GM12878 (cell line): ENCODE results near the gene ZFYVE19. TPM values are rescaled to one million over a fixed set of nuclear protein-coding genes. Genes with fewer than 3 reads are reported as not detected.

ENCODE experiments used
- ATAC-seq: fragments of 200-7000 bp; cut with Tn5 transposase; 3 replicates; pipeline ENCODE4 v1.9.1; 2020; ENCODE audit warnings: mild to moderate bottlenecking, moderate library complexity
- BruUV-seq: library from RNA; stranded (reverse); fragments of 400-500 nt; replicated peaks from 2 replicates; lab custom pipeline; 2021; lab: Mats Ljungman, UMichigan
- CTCF ChIA-PET: fragments of 300-600 bp; sonication (Branson Sonifier 250); formaldehyde crosslinking; extraction: SDS; loops from one replicate; lab custom pipeline; 2021; ENCODE audit warnings: inconsistent platforms; lab: Yijun Ruan, JAX
- POLR2A ChIA-PET: fragments of 350-600 bp; formaldehyde crosslinking; extraction: SDS; loops from one replicate; lab custom pipeline; 2021; ENCODE audit warnings: inconsistent platforms; lab: Charles Lee
- RAD21 ChIA-PET: fragments of 300-600 bp; sonication (Branson Sonifier 250); formaldehyde crosslinking; loops from one replicate; lab custom pipeline; 2023; ENCODE audit warnings: antibody characterized with exemption; ENCODE audit not compliant: unreplicated experiment; lab: Charles Lee
- SMC1A ChIA-PET: fragments of 300-600 bp; sonication (Branson Sonifier 250); formaldehyde crosslinking; loops from one replicate; lab custom pipeline; 2023; ENCODE audit not compliant: unreplicated experiment, uncharacterized antibody; lab: Charles Lee
- DNase-seq: peaks from one replicate; pipeline ENCODE4 v3.0.0-alpha.2; 2011; ENCODE audit warnings: low read depth, low spot score
- FAIRE-seq: peaks from 3 replicates; lab custom pipeline; 2011; peaks lifted over from hg19 to GRCh38; lab: Jason Lieb, UNC
- H2AFZ ChIP-seq: 2 replicates; pipeline ENCODE4 v1.6.0; 2011; ENCODE audit warnings: low read depth, low read length, control low read depth; ENCODE audit not compliant: control insufficient read depth
- H3K27ac ChIP-seq: 2 replicates; pipeline ENCODE4 v1.5.1; 2011; ENCODE audit warnings: control low read depth; ENCODE audit not compliant: control insufficient read depth, insufficient read depth
- H3K27me3 ChIP-seq, 2 experiments: replicated peaks in 1 of 2; 2 replicates each; pipeline versions ENCODE4 v1.6.0 to v1.6.1; 2011; ENCODE audit warnings: low read length in 1 of 2; ENCODE audit not compliant: control insufficient read depth in 2 of 2, insufficient read depth in 2 of 2
- H3K36me3 ChIP-seq, 2 experiments: 2 replicates each; pipeline ENCODE4 v1.5.1; 2011; ENCODE audit warnings: low read length in 1 of 2; ENCODE audit not compliant: control insufficient read depth in 2 of 2, insufficient read depth in 2 of 2
- H3K4me1 ChIP-seq: 2 replicates; pipeline ENCODE4 v1.6.1; 2011; ENCODE audit warnings: mild to moderate bottlenecking, low read length, moderate library complexity, mixed read lengths; ENCODE audit not compliant: control insufficient read depth, insufficient read depth
- H3K4me2 ChIP-seq: 2 replicates; pipeline ENCODE4 v1.6.0; 2011; ENCODE audit warnings: control low read depth; ENCODE audit not compliant: control insufficient read depth, insufficient read depth
- H3K4me3 ChIP-seq: fragments of 200-600 bp; sonication (generic); 2 replicates; pipeline ENCODE4 v1.5.1; 2016
- H3K79me2 ChIP-seq: 2 replicates; pipeline ENCODE4 v1.6.0; 2011; ENCODE audit warnings: low read length; ENCODE audit not compliant: control insufficient read depth, insufficient read depth
- H3K9ac ChIP-seq: 2 replicates; pipeline ENCODE4 v1.8.0; 2011; ENCODE audit warnings: low read length, control low read depth, mixed read lengths; ENCODE audit not compliant: control insufficient read depth, insufficient read depth
- H3K9me3 ChIP-seq: replicated peaks from 3 replicates; pipeline ENCODE4 v1.5.1; 2011; ENCODE audit warnings: mild to moderate bottlenecking, low read length; ENCODE audit not compliant: control insufficient read depth, insufficient read depth
- H4K20me1 ChIP-seq: 2 replicates; pipeline ENCODE4 v1.6.0; 2011; ENCODE audit not compliant: control insufficient read depth, insufficient read depth
- BMI1 ChIP-seq: fragments of 450-650 bp; IDR thresholded peaks from 2 replicates; pipeline ENCODE4 v1.6.1; 2016; ENCODE audit warnings: mild to moderate bottlenecking, moderate library complexity, borderline replicate concordance
- CEBPB ChIP-seq, 2 experiments: fragments of 150-350 bp in 1 of 2; IDR thresholded peaks; 2 replicates each; pipeline ENCODE4 v1.6.1; 2012 to 2014; ENCODE audit warnings: low read depth in 2 of 2, low read length in 2 of 2, borderline replicate concordance in 1 of 2, inconsistent platforms in 1 of 2
- ETV6 ChIP-seq, 2 experiments: fragments of 450-650 bp in 1 of 2; IDR thresholded peaks in 1 of 2; conservative IDR thresholded peaks in 1 of 2; 2 replicates each; pipeline ENCODE4 v1.6.1; 2014; ENCODE audit warnings: antibody characterized with exemption in 1 of 2, borderline replicate concordance in 1 of 2, low read depth in 1 of 2, mild to moderate bottlenecking in 1 of 2, moderate library complexity in 1 of 2
- HCFC1 ChIP-seq: fragments of 150-350 bp; IDR thresholded peaks from 2 replicates; pipeline ENCODE4 v1.6.1; 2014; ENCODE audit warnings: low read length
- MTA3 ChIP-seq: IDR thresholded peaks from 2 replicates; pipeline ENCODE4 v1.6.1; 2012; ENCODE audit warnings: low read length, inconsistent platforms, borderline replicate concordance
- MXI1 ChIP-seq: fragments of 150-350 bp; IDR thresholded peaks from 2 replicates; pipeline ENCODE4 v1.6.1; 2011; ENCODE audit warnings: low read depth, mild to moderate bottlenecking, inconsistent platforms, low read length, improper control_type of control experiment
- NBN ChIP-seq: fragments of 450-650 bp; IDR thresholded peaks from 2 replicates; pipeline ENCODE4 v1.6.1; 2016
- PAX8 ChIP-seq: fragments of 450-650 bp; IDR thresholded peaks from 2 replicates; pipeline ENCODE4 v1.6.1; 2017; ENCODE audit warnings: mild to moderate bottlenecking, moderate library complexity
- PML ChIP-seq: IDR thresholded peaks from 2 replicates; pipeline ENCODE4 v1.6.1; 2012; ENCODE audit warnings: low read length, inconsistent platforms
- RBBP5 ChIP-seq: fragments of 200-600 bp; sonication (generic); conservative IDR thresholded peaks from 2 replicates; pipeline ENCODE4 v1.6.1; 2016
- SRF ChIP-seq, 2 experiments: IDR thresholded peaks; 2 replicates each; pipeline ENCODE4 v1.6.1; 2011; ENCODE audit warnings: low read depth in 2 of 2, low read length in 2 of 2, mild to moderate bottlenecking in 1 of 2, moderate library complexity in 1 of 2
- TCF3 ChIP-seq: IDR thresholded peaks from 2 replicates; pipeline ENCODE4 v1.6.1; 2012; ENCODE audit warnings: low read depth, mild to moderate bottlenecking, low read length, borderline replicate concordance; ENCODE audit not compliant: insufficient read depth
- WRNIP1 ChIP-seq: IDR thresholded peaks from 2 replicates; pipeline ENCODE4 v1.6.1; 2011; ENCODE audit warnings: low read depth, low read length, improper control_type of control experiment, borderline replicate concordance
- ZNF207 ChIP-seq: fragments of 450-650 bp; IDR thresholded peaks from 2 replicates; pipeline ENCODE4 v1.6.1; 2014; ENCODE audit warnings: antibody characterized with exemption, mild to moderate bottlenecking, borderline replicate concordance
- ZNF217 ChIP-seq: fragments of 450-650 bp; IDR thresholded peaks from 2 replicates; pipeline ENCODE4 v1.6.1; 2017; ENCODE audit warnings: antibody characterized with exemption, mild to moderate bottlenecking
- ZNF274 ChIP-seq: IDR thresholded peaks from one replicate; pipeline ENCODE4 v1.8.0; 2011; ENCODE audit not compliant: insufficient read length, insufficient read depth
- ZNF622 ChIP-seq: fragments of 450-650 bp; IDR thresholded peaks from 2 replicates; pipeline ENCODE4 v1.6.1; 2017; ENCODE audit warnings: mild to moderate bottlenecking, inconsistent platforms
- WGBS: methylation state at CpG from one replicate; pipeline ENCODE4 v1.1.6; 2016; ENCODE audit warnings: low lambda C conversion rate; ENCODE audit not compliant: insufficient replicate concordance, insufficient coverage; ENCODE audit errors: missing lambda C conversion rate; 5-methylcytosine and 5-hydroxymethylcytosine counted together
- in situ Hi-C: fragments of 300-500 bp; cut with MboI; formaldehyde crosslinking; loops from 9 replicates; pipeline ENCODE4 v1.14.3; 2018; ENCODE audit warnings: mixed read lengths
- intact Hi-C: fragments of 100-400 bp; cut with micrococcal nuclease; formaldehyde crosslinking; loops from one replicate; pipeline ENCODE4 v1.14.2; 2022; ENCODE audit not compliant: unreplicated experiment
- polyA plus RNA-seq, 11 experiments: library from polyadenylated mRNA; depleted of rRNA in 4 of 11; unstranded in 6 of 11; stranded (reverse) in 5 of 11; fragments of >200 nt; fragmentation: Nextera tagmentation in 4 of 11; fragmentation: Illumina TruSeq in 1 of 11; extraction: Ambion mirVana in 4 of 11; extraction: Trizol in 1 of 11; gene quantifications; 1 replicate in 1 of 11; 2 replicates in 10 of 11; pipeline versions ENCODE4 v1.2.1 to v1.2.3, GENCODE V29; 2011 to 2016; ENCODE audit warnings: inconsistent platforms in 2 of 11, missing spikeins in 2 of 11, low read depth in 1 of 11
- total RNA-seq, 4 experiments: library from RNA; depleted of rRNA in 3 of 4; stranded (reverse); fragments of >200 nt in 3 of 4; fragmentation: Illumina TruSeq in 1 of 4; extraction: Trizol in 1 of 4; gene quantifications; 2 replicates each; pipeline versions ENCODE4 v1.2.1 to v1.2.3, GENCODE V29; 2013 to 2021
- TF ChIP-seq, protein P1 (sequence below): IDR thresholded peaks from 2 replicates; pipeline ENCODE4 v1.6.1; 2012; ENCODE audit warnings: mild to moderate bottlenecking, low read depth, low read length
- TF ChIP-seq, protein P2 (sequence below): fragments of 450-650 bp; conservative IDR thresholded peaks from 2 replicates; pipeline ENCODE4 v1.6.1; 2017; ENCODE audit warnings: mild to moderate bottlenecking, moderate library complexity

Gene ZFYVE19
- total and polyA plus RNA-seq, 10 of the 15 experiments (the other 5 are each of a cell fraction or from before 2014, with no cell fraction given), result 1.7 to 36.3 (median 17.0) TPM

DNA sequence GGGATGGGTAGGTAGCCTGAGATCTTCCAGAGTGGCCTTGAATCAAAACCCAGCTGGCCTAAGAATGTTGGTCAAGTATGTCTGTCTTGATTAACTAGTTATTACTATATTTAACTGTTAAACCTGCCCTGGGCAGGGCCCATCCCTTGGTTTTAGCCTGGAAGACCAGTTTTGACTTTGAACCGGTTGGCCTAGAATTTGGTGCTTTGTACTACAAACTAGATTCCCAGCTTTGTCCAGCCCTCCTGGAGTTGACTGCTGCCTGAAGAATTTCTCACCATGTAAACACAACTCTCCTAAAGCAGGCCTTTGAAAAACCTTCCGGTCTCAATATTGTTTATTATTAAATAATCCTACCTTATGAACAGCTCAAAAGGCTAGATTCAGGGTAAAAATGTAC lies 21.1 kb upstream of the ZFYVE19 start:
- CTCF ChIA-PET, result interaction anchor here (0.9 to 6.6 kb wide), 16 partner anchors 16 to 400 kb away, joined by 3 to 45 read pairs (median 4); partner anchors contain the start of genes C15orf62 and VPS18
- RAD21 ChIA-PET, result interaction anchor here (1.0 to 2.9 kb wide), 7 partner anchors 10 to 108 kb away, joined by 3 to 12 read pairs (median 3); partner anchors contain the start of gene VPS18
- H4K20me1 ChIP-seq, result no peaks in the 10 kb centered on the region
- ATAC-seq, result no peak
- no peak overlapping the region for H2AFZ ChIP-seq
- no peak overlapping the region for H3K27ac ChIP-seq
- no peak overlapping the region for H3K4me3 ChIP-seq
- no peak overlapping the region for H3K9ac ChIP-seq
- peaks cover 9% of the 10 kb centered on the region for H3K4me1 ChIP-seq
- no peak for FAIRE-seq
- POLR2A ChIA-PET, result interaction anchor here (0.5 to 1.7 kb wide), 2 partner anchors 85 to 388 kb away, joined by 4 to 5 read pairs; no protein-coding TSS in a partner anchor
- no peak overlapping the region for H3K4me2 ChIP-seq
- intact Hi-C loops (no loop called here), in situ Hi-C loops (loop anchor here (5.0 kb wide), 1 partner anchor 269 kb away; no protein-coding TSS in a partner anchor)
- H3K79me2 ChIP-seq, result peaks cover 5% of the 10 kb centered on the region
- WGBS, result 94% methylated on average over 2 of the region's 2 CpGs
- H3K9me3 ChIP-seq, result no peaks in the 10 kb centered on the region
- H3K36me3 ChIP-seq, result peaks cover 0 to 7% of the 10 kb centered on the region in 2 experiments; a peak in 2 of 4 replicates
- no peak for DNase-seq
- no TSS peak for BruUV-seq
- SMC1A ChIA-PET, result interaction anchor here (0.7 to 4.0 kb wide), 11 partner anchors 15 to 263 kb away, joined by 3 to 27 read pairs (median 5); partner anchors contain the start of gene VPS18
- TF ChIP-seq, protein P1, sequence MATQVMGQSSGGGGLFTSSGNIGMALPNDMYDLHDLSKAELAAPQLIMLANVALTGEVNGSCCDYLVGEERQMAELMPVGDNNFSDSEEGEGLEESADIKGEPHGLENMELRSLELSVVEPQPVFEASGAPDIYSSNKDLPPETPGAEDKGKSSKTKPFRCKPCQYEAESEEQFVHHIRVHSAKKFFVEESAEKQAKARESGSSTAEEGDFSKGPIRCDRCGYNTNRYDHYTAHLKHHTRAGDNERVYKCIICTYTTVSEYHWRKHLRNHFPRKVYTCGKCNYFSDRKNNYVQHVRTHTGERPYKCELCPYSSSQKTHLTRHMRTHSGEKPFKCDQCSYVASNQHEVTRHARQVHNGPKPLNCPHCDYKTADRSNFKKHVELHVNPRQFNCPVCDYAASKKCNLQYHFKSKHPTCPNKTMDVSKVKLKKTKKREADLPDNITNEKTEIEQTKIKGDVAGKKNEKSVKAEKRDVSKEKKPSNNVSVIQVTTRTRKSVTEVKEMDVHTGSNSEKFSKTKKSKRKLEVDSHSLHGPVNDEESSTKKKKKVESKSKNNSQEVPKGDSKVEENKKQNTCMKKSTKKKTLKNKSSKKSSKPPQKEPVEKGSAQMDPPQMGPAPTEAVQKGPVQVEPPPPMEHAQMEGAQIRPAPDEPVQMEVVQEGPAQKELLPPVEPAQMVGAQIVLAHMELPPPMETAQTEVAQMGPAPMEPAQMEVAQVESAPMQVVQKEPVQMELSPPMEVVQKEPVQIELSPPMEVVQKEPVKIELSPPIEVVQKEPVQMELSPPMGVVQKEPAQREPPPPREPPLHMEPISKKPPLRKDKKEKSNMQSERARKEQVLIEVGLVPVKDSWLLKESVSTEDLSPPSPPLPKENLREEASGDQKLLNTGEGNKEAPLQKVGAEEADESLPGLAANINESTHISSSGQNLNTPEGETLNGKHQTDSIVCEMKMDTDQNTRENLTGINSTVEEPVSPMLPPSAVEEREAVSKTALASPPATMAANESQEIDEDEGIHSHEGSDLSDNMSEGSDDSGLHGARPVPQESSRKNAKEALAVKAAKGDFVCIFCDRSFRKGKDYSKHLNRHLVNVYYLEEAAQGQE, result no peak
- no peak for TF ChIP-seq ETV6 (conservative IDR thresholded peaks at IDR 0.05 in 1 of 2, IDR thresholded peaks at IDR 0.05 in 1 of 2; ENCODE audit: borderline replicate concordance in 1 of 2, low read depth in 1 of 2)
- TF ChIP-seq WRNIP1, result no peak
- no peak for TF ChIP-seq TCF3
- no peak for TF ChIP-seq PML
- TF ChIP-seq RBBP5, result no peak
- TF ChIP-seq MTA3, result no peak
- TF ChIP-seq, protein P2, sequence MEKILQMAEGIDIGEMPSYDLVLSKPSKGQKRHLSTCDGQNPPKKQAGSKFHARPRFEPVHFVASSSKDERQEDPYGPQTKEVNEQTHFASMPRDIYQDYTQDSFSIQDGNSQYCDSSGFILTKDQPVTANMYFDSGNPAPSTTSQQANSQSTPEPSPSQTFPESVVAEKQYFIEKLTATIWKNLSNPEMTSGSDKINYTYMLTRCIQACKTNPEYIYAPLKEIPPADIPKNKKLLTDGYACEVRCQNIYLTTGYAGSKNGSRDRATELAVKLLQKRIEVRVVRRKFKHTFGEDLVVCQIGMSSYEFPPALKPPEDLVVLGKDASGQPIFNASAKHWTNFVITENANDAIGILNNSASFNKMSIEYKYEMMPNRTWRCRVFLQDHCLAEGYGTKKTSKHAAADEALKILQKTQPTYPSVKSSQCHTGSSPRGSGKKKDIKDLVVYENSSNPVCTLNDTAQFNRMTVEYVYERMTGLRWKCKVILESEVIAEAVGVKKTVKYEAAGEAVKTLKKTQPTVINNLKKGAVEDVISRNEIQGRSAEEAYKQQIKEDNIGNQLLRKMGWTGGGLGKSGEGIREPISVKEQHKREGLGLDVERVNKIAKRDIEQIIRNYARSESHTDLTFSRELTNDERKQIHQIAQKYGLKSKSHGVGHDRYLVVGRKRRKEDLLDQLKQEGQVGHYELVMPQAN, result no peak
- no peak for TF ChIP-seq BMI1
- no peak for TF ChIP-seq ZNF622
- no peak for TF ChIP-seq ZNF274
- no peak for TF ChIP-seq SRF (IDR thresholded peaks at IDR 0.05; ENCODE audit: low read depth in 2 of 2, low read length in 2 of 2)
- TF ChIP-seq NBN, result no peak
- no peak for TF ChIP-seq ZNF217
- TF ChIP-seq PAX8, result no peak
- no peak for TF ChIP-seq ZNF207
- no peak for TF ChIP-seq CEBPB (IDR thresholded peaks at IDR 0.05; ENCODE audit: borderline replicate concordance in 1 of 2, low read depth in 2 of 2, low read length in 2 of 2)
- TF ChIP-seq MXI1, result no peak
- no peak for TF ChIP-seq HCFC1
- H3K27me3 ChIP-seq, result no peaks in the 10 kb centered on the region
